Activated naive CD4-positive, alpha-beta T cell treated with anti-CD3 and anti-CD28 coated beads, Interleukin-2, amount 50 U/mL, for 16 hours (primary cell): Measurements from ENCODE around the gene KLHL8.
"Not testable (repeated sequence)": the region's sequence is repeated elsewhere in the genome, so short reads cannot be mapped to it uniquely, and the experiment has no call there.

ENCODE experiments used
- DNase-seq: peaks from one replicate; pipeline ENCODE4 v3.0.0-alpha.2; 2020

Gene KLHL8

GRCh38 chr4:87166296-87166854 is 54.0 kb downstream of the KLHL8 start:
- no peak for DNase-seq

- DNase-seq, result no peak
Observed at GRCh38 chr4:87165892-87166291, 54.5 kb downstream of the KLHL8 start.

- DNase-seq, result no peak
Observed at GRCh38 chr4:87153078-87153870, 67.1 kb downstream of the KLHL8 start.

GRCh38 chr4:87152310-87153041 is 67.9 kb downstream of the KLHL8 start:
- DNase-seq, result no peak

- DNase-seq, result no peak
Observed at GRCh38 chr4:87151730-87152129, 68.7 kb downstream of the KLHL8 start.

- DNase-seq, result peak; percentile 19
Observed at GRCh38 chr4:87150498-87151261, 69.7 kb downstream of the KLHL8 start.

GRCh38 chr4:87147116-87147515 is 73.3 kb downstream of the KLHL8 start:
- no peak for DNase-seq

- DNase-seq, result not testable (repeated sequence)
Observed at GRCh38 chr4:87145934-87146333, 74.5 kb downstream of the KLHL8 start.

- no peak for DNase-seq
Observed at GRCh38 chr4:87144356-87144755, 76.1 kb downstream of the KLHL8 start.

- no peak for DNase-seq
Observed at GRCh38 chr4:87141428-87141827, 79.0 kb downstream of the KLHL8 start.

- no peak for DNase-seq
Observed at GRCh38 chr4:87134122-87134521, 86.3 kb downstream of the KLHL8 start.

- DNase-seq, result no peak
Observed at GRCh38 chr4:87133183-87133582, 87.2 kb downstream of the KLHL8 start.

- DNase-seq, result no peak
Observed at GRCh38 chr4:87132035-87132434, 88.4 kb downstream of the KLHL8 start.

GRCh38 chr4:87130985-87131703 is 89.3 kb downstream of the KLHL8 start:
- no peak for DNase-seq

GRCh38 chr4:87129681-87130080 is 90.7 kb downstream of the KLHL8 start:
- no peak for DNase-seq

GRCh38 chr4:87128006-87128705 is 92.3 kb downstream of the KLHL8 start:
- no peak for DNase-seq

- DNase-seq, result no peak
Observed at GRCh38 chr4:87126056-87126455, 94.4 kb downstream of the KLHL8 start.

GRCh38 chr4:87122252-87122651 is 98.2 kb downstream of the KLHL8 start:
- DNase-seq, result no peak

- no peak for DNase-seq
Observed at GRCh38 chr4:87121341-87122065, 98.9 kb downstream of the KLHL8 start.

- DNase-seq, result no peak
Observed at GRCh38 chr4:87120411-87121162, 99.8 kb downstream of the KLHL8 start.
